Measurements from ENCODE around the gene BABAM1.

DNA sequence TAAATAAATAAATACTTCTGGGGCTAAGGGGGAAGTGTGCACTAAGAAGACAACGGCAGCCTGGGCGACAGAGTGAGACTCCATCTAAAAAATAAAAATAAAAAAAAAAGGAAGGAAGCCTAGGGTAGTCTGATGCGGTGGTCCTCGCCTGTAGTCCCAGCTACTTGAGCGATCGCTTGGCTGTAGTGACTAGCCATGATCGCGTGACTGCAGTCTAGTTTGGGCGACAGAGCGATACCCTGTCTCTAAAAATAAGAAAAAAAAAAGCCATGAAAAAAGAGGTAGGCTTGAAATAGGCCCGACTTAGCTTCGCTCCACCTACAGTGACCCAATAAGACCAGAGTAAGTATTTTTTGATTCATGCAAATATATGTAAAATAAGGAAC lies 661 bp upstream of the BABAM1 start:
- TF ChIP-seq, protein P1, sequence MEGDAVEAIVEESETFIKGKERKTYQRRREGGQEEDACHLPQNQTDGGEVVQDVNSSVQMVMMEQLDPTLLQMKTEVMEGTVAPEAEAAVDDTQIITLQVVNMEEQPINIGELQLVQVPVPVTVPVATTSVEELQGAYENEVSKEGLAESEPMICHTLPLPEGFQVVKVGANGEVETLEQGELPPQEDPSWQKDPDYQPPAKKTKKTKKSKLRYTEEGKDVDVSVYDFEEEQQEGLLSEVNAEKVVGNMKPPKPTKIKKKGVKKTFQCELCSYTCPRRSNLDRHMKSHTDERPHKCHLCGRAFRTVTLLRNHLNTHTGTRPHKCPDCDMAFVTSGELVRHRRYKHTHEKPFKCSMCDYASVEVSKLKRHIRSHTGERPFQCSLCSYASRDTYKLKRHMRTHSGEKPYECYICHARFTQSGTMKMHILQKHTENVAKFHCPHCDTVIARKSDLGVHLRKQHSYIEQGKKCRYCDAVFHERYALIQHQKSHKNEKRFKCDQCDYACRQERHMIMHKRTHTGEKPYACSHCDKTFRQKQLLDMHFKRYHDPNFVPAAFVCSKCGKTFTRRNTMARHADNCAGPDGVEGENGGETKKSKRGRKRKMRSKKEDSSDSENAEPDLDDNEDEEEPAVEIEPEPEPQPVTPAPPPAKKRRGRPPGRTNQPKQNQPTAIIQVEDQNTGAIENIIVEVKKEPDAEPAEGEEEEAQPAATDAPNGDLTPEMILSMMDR (conservative IDR thresholded peaks at IDR 0.05; ENCODE audit: low read depth, low read length): no peak
- TF ChIP-seq MAFK (IDR thresholded peaks at IDR 0.05; ENCODE audit: low read depth, low read length) (no peak), POLR2A (IDR thresholded peaks at IDR 0.05; ENCODE audit: low read depth, low read length) (no peak), FOS (IDR thresholded peaks at IDR 0.05; ENCODE audit: low read depth, low read length) (no peak), SMC3 (IDR thresholded peaks at IDR 0.05; ENCODE audit: low read depth, low read length) (no peak), RFX5 (IDR thresholded peaks at IDR 0.05; ENCODE audit: low read depth, low read length) (no peak), NFE2L2 (IDR thresholded peaks at IDR 0.05; ENCODE audit: low read depth, low read length) (no peak), MXI1 (IDR thresholded peaks at IDR 0.05; ENCODE audit: borderline replicate concordance, low read depth, low read length) (no peak), RCOR1 (IDR thresholded peaks at IDR 0.05; ENCODE audit: insufficient replicate concordance, low read length) (no peak), CHD1 (IDR thresholded peaks at IDR 0.05; ENCODE audit: low read depth, low read length) (no peak), MAZ (IDR thresholded peaks at IDR 0.05; ENCODE audit: borderline replicate concordance, low read depth, low read length) (no peak), CEBPB (IDR thresholded peaks at IDR 0.05; ENCODE audit: low read depth, low read length) (no peak)
- TF ChIP-seq, protein P2, sequence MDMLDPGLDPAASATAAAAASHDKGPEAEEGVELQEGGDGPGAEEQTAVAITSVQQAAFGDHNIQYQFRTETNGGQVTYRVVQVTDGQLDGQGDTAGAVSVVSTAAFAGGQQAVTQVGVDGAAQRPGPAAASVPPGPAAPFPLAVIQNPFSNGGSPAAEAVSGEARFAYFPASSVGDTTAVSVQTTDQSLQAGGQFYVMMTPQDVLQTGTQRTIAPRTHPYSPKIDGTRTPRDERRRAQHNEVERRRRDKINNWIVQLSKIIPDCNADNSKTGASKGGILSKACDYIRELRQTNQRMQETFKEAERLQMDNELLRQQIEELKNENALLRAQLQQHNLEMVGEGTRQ (IDR thresholded peaks at IDR 0.05; ENCODE audit: low read depth, low read length): no peak
